HG03280 (cell line): ENCODE results near the gene NUDT14.

ENCODE experiments used
- ATAC-seq: cut with Tn5 transposase; IDR thresholded peaks from one replicate; pipeline ENCODE4 v1.9.1; 2021; ENCODE audit warnings: mild to moderate bottlenecking, moderate library complexity; ENCODE audit not compliant: unreplicated experiment

NUDT14 gene

DNA sequence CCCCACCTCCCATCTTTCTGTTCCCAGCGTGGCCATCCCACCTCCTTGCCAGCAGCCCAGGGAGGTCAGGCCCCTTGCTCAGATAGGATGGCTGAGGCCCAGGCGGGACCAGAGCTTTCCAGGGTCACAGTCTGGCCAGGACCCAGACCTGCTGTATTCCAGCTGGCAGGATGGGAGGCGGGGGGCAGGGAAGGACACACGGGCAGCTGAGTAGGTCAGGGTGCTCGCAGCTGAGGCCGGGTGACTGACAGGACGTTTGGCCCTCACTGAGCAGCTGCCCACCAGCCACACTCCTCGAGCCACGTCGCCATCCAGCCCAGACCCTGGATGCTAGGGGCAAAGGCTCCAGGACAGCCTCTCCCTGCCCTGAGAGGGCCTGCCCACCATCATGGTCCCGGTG, 4.0 kb downstream of the NUDT14 start:
- ATAC-seq, result no peak

GRCh38 chr14:105176513-105176912, 4.6 kb downstream of the NUDT14 start:
- no peak for ATAC-seq

DNA sequence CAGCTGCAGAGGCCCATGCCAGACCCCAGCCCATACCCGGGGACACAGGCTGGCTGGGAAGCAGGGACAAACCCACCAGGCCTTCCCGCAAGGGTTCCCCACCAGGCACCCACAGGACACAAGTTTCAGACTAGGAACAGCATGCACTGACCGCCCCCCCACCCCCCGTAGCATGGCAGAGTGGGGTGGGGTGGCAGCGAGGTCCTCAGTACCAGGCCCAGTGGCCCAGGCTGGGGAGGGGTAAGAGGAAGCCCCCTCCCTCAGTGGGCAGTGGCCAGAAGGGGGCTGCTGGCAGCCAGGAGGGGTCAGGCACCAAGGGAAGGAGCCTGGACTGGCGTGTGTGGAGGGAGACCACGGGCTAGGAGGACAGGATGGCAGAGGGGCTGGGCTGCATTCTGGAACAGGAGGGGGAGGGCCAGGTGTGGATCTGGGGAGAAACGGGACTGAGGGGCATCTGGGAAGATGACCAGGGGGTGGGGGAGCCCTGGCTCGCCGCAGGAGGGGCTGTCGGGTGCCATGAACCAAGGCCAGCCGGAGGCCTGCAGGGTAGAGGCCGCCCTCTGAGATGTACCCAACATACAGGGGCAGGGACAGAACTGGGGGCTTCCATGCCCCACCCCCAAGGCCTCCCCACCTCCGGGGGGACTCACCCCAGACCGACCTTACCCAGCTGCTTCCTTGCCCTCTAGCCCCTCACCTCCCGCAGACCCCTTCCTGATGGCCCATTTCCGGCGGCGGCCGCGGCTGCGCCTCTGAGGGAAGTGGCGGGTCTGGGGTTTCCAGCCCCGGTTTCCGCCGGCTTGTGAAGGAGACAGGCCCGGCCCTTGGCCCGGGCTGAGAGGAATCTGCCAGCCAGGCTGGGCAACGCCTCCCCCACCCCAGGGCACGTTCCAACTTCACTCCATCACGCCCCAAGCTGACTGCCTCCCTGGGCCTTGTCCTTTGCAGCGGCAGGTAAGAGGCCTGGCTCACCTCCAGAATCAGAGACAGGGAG, 6.9 kb downstream of the NUDT14 start:
- ATAC-seq, result no peak

DNA sequence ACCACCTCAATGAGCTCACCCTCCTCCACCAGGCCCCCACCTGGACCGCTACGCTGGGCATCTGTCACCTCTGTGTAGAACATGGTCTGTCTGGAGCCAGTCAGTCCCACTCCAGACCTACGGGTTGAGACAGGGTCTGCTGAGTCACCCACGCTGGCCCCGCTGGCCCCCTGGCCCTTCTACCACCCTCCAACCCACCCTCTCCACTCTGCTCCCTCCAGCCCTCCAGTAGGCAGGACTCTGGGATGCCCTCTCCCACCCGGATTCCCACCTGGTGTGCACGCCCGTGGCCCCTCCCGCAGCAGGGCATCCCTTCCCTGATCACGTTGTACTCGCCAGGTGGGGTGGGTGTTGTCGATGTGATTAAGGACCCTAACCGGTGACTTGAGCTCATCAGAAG, 8.0 kb downstream of the NUDT14 start:
- no peak for ATAC-seq

DNA sequence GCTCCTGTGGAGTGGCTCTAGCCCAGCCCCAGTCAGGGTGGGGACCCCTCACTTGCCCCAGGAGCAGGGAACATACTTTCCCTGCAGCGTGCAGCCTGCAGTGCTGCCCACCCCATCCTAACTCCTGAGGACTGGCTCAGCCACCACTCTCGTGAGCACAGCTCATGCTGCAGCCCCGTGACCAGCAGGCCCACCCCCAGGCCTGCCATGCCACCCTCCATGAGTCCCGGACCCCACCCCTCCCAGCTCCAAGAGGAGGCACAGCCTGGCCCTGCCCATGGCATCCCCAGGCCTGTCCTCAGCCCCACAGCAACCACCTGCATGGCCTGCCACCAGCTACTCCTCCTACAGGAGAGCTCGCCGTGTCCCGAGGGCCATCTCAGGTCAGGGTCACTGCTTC, 8.6 kb downstream of the NUDT14 start:
- ATAC-seq, result no peak

DNA sequence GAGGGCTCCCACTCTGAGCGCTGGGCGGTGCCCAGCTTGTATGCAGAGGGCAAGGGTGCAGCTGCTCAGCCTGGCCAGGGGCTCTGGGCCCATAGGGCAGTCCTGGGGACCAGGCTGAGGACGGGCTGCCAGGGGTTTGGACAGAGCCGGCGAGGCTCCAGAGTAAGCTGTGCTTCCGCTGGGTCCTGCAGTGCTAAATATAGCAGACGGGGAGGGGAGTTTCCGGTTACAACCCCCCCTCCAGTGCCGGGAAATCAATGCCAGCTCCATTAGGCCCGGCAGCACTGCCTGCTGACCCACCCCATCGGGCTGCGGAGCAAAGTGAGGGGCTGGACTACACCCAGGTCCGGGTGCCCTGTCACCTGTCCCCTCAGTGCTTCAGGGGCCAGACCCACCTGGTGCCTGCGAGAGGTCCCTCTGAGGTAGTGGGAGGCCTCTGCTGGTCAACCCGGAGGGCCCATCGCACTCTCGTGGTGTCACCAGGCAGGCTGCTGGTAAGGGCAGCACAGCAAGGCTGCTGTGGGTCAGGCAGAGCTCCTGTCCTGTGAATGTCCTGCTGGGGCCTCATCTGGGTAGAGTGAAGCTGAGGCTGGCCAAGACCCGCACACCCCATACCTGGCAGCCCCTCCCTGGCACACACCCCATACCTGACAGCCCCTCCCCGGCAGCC, 10.0 kb downstream of the NUDT14 start:
- no peak for ATAC-seq

DNA sequence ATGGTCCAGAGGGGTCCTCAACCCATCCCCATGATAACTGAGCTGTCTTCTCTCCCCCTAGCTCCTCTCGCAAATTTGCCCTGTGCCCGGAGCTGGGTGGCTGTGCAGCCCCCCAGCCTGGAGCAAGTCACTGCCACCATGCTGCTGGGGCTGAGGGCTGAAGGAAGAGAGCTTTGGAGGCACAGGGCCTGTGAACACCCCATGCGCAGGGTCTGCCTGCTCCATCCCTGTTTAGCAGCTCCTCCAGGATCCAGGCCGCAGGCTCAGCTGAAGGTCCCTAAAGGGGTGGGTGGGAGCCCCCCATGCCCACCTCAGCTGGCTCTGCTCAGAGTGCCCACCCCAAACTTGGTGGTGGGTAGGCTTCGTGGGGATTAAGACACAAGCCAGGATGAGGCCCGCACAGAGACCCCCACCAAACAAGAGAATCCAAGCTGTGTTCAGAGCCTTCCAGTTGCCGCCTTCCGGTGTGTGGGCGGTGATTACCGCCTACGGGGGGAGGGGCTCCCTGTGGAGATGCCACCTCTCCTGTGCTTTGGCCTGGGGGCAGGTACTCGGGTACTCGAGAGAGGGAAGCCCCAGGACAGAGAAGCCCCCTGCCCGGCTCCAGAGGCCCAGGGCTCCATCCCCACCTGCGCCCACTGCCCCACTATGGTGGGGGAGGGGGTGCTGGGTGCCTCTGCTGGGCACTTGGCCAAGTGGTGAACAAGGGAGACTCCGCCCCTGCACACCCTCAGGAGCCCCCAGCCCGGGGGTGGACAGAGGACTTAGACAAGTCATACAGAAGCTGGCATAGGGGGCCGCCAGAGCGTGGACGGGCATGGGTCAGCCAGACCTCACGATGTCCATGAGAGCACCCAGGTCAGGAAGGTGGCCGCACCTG, 11.1 kb downstream of the NUDT14 start:
- no peak for ATAC-seq

DNA sequence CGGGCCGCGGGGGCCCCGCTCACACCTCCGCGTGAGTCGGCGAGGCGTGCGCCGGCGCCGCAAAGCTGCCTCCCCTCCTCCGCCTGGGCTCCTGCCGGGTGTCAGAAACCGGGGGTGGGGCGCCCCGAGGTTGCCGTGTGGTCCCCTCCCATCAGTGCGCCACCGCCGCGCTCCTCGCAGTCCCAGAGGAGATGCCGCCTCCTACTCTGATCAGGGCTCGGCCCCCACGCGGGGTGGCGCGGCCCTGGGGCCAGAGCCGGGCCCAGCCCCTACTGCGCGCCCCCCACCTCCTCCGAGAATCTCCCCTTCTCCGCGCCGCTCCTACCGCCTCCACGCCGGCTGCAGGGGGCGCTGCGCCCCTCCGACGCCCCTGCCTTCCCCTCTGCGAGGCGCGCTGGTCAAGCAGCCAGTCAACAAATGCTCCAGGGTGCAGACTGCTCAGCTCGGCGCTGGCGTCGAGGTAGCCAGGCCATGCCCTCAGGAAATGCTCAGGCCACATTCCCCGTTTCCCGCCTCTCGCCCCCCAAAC, 12.1 kb downstream of the NUDT14 start:
- no peak for ATAC-seq

GRCh38 chr14:105168496-105168978, 12.6 kb downstream of the NUDT14 start, which contains the start of gene JAG2:
JAG2 (minus strand) TSS chr14:105168776; CDS start chr14:105168420, 356 bp downstream.
- no peak for ATAC-seq

- no peak for ATAC-seq
Measured at GRCh38 chr14:105168093-105168420, 13.1 kb downstream of the NUDT14 start.

DNA sequence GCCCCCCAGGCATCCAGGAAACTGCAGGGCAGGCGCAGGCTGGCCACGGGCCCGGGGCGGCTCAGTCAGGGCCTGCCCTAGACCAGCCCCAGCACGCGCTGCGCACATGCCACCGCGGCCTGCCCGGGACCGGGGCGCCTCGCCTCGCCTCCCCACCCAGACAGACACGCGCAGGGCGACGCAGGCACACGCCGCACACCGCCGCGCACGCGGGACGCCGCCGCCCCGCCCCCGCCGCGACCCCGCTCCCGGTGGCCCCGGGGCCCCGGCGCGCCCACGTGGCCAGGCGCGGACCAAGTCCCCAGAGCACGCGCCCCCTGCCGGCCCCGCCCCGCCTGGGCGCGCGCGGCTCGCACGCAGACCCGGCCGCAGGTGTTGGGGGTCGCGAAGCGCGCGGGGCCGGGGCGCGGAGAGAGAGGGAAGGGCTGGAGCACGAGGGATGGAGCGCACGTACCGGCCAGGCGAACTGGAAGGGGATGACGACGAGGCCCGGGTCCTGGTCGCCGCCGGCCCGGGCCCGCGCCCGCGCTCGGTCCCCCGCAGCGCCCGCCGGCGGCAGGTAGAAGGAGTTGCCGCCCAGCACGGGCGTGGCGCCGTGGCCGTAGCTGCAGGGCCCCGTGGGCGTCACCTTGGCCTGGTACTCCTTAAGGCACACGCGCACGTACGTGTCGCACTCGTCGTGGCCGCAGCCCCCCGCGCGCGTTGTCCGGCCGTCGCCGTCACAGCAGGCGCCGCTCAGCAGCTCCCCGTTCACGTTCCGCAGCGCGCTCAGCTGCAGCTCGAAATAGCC, 13.6 kb downstream of the NUDT14 start:
- no peak for ATAC-seq

DNA sequence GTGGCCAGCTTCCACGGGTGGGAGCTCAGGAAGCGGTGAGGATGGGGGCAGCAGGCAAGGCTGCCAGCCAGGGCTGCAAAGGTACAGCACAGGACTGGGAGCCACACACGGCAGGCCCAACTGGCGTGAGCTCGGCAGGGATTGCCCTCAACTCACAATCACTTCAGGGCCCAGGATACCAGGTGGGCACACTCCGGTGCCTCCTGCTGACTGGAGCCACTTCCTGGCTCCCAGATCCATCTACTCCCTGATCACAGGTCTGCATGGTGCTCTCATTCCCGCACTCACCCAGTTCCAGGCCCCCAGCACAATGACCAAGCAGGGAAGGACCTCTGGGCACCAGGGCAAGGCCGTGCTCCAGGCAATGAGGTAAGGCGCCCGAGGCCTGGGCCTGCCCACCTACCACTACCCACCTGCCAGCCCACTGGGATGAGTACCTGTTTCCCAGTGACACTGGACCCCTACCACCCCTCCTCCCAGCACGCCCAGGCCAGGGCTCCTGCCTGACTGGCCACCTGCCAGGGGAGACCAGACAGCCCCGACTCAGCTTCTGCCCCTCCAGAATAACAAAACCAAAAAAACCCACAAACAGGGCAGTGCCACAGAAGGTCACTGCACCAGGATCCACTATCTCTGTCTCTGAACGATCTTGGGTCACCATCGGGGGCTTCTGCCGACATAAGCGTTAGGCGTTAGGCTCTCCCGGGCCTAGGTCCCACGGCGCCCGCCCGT, 14.4 kb downstream of the NUDT14 start:
- ATAC-seq, result no peak

DNA sequence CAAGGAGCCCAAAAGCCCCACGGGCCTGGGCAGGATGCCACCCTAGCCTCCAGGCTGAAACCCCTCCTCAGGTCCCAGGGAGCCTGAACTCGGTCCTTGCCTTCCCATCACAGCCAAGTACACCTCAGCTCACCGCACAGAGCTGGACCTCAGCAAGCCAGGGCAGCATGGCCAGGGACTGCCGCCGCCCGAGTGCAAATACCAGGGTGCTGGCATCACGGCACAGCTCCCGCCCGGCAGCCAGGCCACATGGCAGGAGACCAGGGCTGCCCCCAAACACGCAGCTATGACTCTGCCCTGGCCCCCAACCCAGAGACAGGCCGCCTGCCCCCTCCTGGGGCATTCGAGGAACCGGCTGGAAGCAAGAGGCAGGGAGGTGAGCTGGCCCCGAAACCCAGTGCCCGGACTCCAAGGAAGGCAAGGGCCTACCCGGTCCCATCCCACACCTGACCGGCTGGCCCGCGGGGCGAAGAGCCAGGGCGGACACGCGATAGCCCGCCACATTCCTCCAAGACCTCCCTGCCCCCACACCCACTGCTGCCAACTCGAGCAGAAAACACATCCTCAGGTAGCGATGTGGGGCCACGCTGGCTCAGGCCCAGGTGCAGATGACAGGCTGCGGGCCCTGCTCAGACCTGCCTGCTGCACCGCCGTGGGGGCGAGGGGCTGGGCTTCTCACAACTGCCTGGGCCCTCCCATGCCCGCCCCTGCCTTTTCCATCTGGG, 15.2 kb downstream of the NUDT14 start:
- ATAC-seq, result no peak

DNA sequence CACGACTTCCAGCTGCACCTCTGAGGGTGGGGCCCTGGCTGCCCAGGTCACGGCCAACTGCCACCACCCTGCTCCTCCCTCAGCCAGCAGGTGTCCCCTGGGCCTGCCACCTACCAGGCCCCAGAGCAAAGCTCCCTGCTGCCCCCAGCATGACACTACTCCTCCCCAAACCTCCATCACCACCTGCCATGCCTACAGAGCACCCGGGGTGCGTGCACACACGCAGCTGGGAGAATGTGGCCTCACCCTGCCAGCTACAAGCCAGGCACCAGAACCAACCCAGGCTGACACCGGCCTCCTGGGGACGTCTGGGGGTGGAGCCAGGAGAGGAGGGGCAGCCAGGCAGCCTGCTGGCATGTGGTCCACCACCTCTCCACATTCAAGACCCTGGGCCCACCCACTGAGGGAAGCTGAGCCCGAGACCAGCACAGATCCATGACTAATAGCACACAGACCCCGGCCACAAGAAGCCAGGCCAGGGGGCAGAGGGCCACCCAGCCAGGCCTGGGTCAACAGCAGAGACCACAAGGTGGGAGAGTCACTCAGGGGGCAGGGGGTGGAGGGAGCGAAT, 15.9 kb downstream of the NUDT14 start:
- no peak for ATAC-seq

DNA sequence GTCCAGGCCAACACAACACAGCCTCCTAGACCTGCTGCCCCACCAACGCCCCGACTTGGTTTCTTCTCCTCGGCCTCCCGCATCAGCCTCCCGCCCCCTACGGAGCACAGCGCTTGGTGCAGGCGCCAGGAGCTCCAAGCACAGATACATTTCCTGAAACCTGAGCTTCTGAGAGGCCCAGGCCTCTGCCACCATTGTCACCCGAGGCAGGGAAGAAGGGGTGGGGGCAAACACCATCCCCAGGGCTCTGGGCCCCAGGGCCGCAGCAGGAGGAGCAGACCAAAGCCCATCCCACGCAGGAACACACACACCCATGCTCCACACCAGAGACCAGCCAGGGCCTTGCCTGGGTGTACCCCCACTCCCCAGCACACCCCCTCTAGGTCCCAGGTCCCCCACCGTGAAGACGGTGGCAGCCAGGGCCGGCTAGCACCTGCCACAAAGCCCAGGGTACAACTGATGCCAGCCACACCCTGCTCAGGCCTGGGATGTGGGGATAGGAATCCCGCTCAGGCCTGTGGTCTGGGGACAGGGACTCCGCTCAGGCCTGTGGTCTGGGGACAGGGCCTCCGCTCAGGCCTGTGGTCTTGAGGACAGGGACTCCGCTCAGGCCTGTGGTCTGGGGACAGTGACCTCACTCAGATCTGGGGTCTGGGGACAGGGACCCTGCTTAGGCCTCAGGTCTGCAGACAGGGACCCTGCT, 17.9 kb downstream of the NUDT14 start:
- no peak for ATAC-seq

- no peak for ATAC-seq
Measured at GRCh38 chr14:105162669-105162979, 18.5 kb downstream of the NUDT14 start.

- ATAC-seq, result no peak
Measured at GRCh38 chr14:105161964-105162668, 19.0 kb downstream of the NUDT14 start.
